Suprapubic skin (tissue), 4 donors: ENCODE measurements around the gene DTNBP1. TPM values are rescaled to one million over a fixed set of nuclear protein-coding genes. Genes with fewer than 3 reads are reported as not detected.

Source experiments
- DNase-seq, 2 donors: peaks; one replicate each; pipeline ENCODE4 v3.0.0-alpha.2; 2019; ENCODE audit warnings: low spot score in 2 of 2
- H3K27ac ChIP-seq: fragments of 200-600 bp; sonication (generic); one replicate; pipeline ENCODE4 v1.5.1; 2019
- H3K27me3 ChIP-seq: fragments of 200-600 bp; sonication (generic); one replicate; pipeline ENCODE4 v1.5.1; 2019
- H3K36me3 ChIP-seq: fragments of 200-600 bp; sonication (generic); one replicate; pipeline ENCODE4 v1.5.1; 2019
- H3K4me1 ChIP-seq: fragments of 200-600 bp; sonication (generic); one replicate; pipeline ENCODE4 v1.5.1; 2019
- H3K4me3 ChIP-seq: fragments of 200-600 bp; sonication (generic); one replicate; pipeline ENCODE4 v1.5.1; 2019; ENCODE audit warnings: mild to moderate bottlenecking
- H3K9me3 ChIP-seq: fragments of 200-600 bp; sonication (generic); one replicate; pipeline ENCODE4 v1.5.1; 2019
- CTCF ChIP-seq, 2 donors: fragments of 200-600 bp in 1 of 2; fragments of 450-650 bp in 1 of 2; sonication (generic) in 1 of 2; IDR thresholded peaks; one replicate each; pipeline ENCODE4 v1.5.1; 2016 to 2019; ENCODE audit warnings: antibody characterized with exemption in 2 of 2, mild to moderate bottlenecking in 1 of 2, moderate library complexity in 1 of 2
- EP300 ChIP-seq: sonication (generic); formaldehyde crosslinking; IDR thresholded peaks from one replicate; pipeline ENCODE4 v1.6.1; 2017; ENCODE audit warnings: antibody characterized with exemption
- POLR2A ChIP-seq, 2 donors: fragments of 450-650 bp; IDR thresholded peaks; one replicate each; pipeline ENCODE4 v1.6.1; 2017; ENCODE audit warnings: antibody characterized with exemption in 2 of 2, mild to moderate bottlenecking in 2 of 2, moderate library complexity in 2 of 2
- POLR2AphosphoS5 ChIP-seq, 3 donors: sonication (generic); formaldehyde crosslinking; IDR thresholded peaks; one replicate each; pipeline ENCODE4 v1.6.1; 2017; ENCODE audit warnings: antibody characterized with exemption in 3 of 3
- WGBS: methylation state at CpG from one replicate; pipeline ENCODE4 v1.1.5; 2018; 5-methylcytosine and 5-hydroxymethylcytosine counted together
- total RNA-seq, 4 donors: library from RNA; depleted of rRNA; stranded (reverse); fragments of >200 nt; gene quantifications; one replicate each; pipeline ENCODE4 v1.1.0, GENCODE V29; 2016

The DTNBP1 gene
- total RNA-seq, 4 donors from 2014 or later: 12.7 to 17.1 (median 16.4) TPM

DNA sequence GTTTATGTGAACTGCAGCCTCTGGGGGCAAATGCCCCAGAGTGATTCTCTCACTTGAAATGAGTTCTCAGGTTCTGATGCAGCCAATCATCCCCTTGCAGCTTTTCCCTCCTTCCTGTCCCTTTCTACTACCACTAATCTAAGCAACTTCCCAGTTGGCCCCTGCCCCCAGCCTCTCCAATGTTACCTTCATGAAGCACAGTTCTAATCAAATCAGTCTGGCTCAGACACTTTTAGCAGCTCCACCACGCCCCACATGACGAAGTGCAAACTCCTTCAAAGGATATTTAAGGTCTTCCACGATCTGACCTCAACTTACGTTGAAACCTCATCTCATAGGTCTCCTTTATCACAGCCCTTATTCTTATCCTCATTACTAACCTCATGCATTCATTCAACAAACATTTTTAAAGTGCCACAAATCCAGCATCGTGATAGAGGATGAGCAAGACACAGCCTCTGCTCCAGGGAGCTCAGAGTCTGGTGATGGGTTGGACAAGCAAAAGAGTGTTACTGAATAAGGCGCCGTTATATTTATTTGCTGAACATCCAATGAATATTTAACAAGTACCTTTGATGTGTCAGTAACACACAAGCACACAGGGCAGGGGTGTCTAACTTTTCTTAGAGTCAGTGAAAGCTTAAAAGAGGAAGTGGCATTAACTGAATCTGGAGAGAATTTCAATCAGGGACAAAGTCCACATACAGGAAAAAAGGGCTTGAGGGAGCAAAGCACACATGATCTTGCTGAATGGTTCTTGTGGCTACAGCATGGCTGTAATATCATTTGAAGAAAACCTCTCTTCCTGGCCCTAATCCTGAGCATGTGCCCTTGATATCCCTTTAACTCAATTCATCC, 20.4 kb upstream of the DTNBP1 start:
- no peaks in the 10 kb centered on the region for H3K4me1 ChIP-seq
- TF ChIP-seq POLR2AphosphoS5 (IDR thresholded peaks at IDR 0.05) (no peak), EP300 (no peak), POLR2A (IDR thresholded peaks at IDR 0.05) (no peak), CTCF (IDR thresholded peaks at IDR 0.05) (no peak)
- no peak for DNase-seq
- no peaks in the 10 kb centered on the region for H3K36me3 ChIP-seq
- H3K4me3 ChIP-seq: no peak overlapping the region
- H3K27ac ChIP-seq: no peak overlapping the region
- WGBS: 88% methylated on average over 7 of the region's 7 CpGs
- H3K27me3 ChIP-seq: no peaks in the 10 kb centered on the region
- no peaks in the 10 kb centered on the region for H3K9me3 ChIP-seq

DNA sequence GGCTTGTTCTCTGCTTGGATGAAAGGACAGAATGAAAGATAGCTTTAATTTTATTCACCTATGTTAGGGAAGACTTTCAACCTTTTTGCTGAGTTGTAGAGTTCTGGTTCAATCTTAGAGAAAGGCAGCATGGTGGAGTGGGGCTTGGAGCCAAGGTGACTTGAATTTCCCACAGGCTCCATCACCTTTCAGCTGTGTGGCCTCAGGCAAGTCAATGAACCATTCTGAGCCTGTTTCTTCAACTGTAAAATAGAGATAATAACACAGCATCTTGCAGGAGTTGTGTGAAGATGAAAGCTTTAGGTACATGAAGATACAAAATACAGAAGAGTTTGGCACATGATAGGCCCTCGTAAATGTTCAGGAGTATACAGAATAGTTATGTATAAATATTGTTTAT, 19.1 kb upstream of the DTNBP1 start:
- no peak overlapping the region for H3K27ac ChIP-seq
- no peaks in the 10 kb centered on the region for H3K4me1 ChIP-seq
- no peak overlapping the region for H3K4me3 ChIP-seq
- WGBS: 85% methylated on average over 1 of the region's 1 CpG
- H3K36me3 ChIP-seq: no peaks in the 10 kb centered on the region
- no peak for TF ChIP-seq POLR2A (IDR thresholded peaks at IDR 0.05)
- no peak for TF ChIP-seq EP300
- no peak for TF ChIP-seq POLR2AphosphoS5 (IDR thresholded peaks at IDR 0.05)
- no peak for TF ChIP-seq CTCF (IDR thresholded peaks at IDR 0.05)
- H3K9me3 ChIP-seq: no peaks in the 10 kb centered on the region
- no peaks in the 10 kb centered on the region for H3K27me3 ChIP-seq
- DNase-seq: no peak

DNA sequence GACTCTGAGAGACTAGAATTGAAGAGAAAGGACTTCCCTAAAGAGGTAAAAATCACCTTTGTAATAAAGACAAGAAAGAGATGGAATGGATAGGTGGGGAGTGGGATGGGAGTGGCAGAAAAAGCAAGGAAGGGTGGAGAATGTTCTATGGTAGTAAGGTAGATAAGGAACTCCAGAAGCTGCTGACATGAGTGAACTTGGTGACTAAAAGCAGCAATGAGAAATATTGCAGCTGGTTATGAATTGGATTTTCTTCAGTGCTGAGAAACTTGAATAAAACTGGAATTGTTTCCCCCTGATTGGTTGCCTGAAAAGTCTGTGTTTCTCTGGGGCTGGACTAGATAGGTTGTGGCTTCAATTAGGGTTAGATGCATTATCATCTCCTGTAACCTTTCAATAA, 15.7 kb upstream of the DTNBP1 start:
- no peak overlapping the region for H3K4me3 ChIP-seq
- no peak for DNase-seq
- H3K9me3 ChIP-seq: no peaks in the 10 kb centered on the region
- no peaks in the 10 kb centered on the region for H3K4me1 ChIP-seq
- TF ChIP-seq CTCF (IDR thresholded peaks at IDR 0.05) (no peak), POLR2A (IDR thresholded peaks at IDR 0.05) (no peak), POLR2AphosphoS5 (IDR thresholded peaks at IDR 0.05) (no peak), EP300 (no peak)
- H3K27me3 ChIP-seq: no peaks in the 10 kb centered on the region
- H3K36me3 ChIP-seq: no peaks in the 10 kb centered on the region
- H3K27ac ChIP-seq: no peak overlapping the region

DNA sequence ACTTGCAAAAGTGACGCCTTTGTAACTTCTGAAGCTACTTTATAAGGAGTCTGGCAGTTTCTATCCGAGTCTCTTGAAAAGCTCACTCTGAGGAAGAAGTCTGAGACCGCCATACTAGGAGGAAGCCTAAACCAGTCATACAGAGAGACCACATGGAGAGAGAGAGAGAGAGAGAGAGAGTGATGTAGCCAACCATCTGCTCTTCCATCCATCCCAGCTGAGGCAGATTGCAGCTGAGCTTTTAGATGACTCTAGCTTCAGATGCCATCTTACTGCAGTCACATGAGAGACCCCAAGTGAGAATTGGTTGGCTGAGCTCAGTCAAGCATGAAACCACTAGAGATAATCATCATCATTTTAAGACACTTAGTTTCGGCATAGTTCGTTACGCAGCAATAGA, 15.0 kb upstream of the DTNBP1 start:
- no peaks in the 10 kb centered on the region for H3K27me3 ChIP-seq
- no peak overlapping the region for H3K27ac ChIP-seq
- no peak overlapping the region for H3K4me3 ChIP-seq
- TF ChIP-seq CTCF (IDR thresholded peaks at IDR 0.05) (no peak), POLR2A (IDR thresholded peaks at IDR 0.05) (no peak), EP300 (no peak), POLR2AphosphoS5 (IDR thresholded peaks at IDR 0.05) (no peak)
- H3K9me3 ChIP-seq: no peaks in the 10 kb centered on the region
- 82% methylated on average over 6 of the region's 6 CpGs for WGBS
- no peak for DNase-seq
- H3K36me3 ChIP-seq: no peaks in the 10 kb centered on the region
- H3K4me1 ChIP-seq: no peaks in the 10 kb centered on the region

DNA sequence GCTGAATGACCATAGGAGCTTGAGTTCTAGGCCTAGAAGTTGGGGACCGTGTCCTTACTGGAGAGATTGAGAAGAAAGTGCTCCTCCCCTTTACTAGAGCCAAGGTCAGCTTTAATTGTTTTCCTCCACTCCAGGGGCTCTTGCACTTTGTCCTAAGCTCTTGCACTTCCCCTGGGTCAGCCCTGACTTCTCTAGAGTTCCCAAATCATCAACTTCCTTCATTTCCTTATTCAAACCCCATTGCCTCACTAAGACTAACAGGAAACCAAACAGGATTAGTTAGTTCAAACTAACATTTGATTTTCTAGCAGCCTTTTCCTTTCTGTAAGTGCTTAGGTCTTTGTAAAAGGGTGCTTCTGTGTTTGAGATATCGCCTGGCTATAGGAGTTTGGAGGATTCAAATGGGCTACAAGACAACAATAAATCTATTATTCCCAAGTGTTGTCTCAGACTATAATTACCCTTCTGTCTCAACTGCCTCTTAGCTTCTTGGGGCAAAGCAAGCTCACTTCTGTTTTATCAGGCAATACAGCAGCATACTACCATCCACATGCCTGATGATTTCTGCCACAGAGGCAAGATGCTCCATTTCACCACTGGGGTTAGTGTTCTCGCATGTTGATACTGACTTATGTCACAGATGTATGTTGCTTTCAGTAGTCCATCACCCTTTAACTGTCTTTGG, 12.8 kb upstream of the DTNBP1 start:
- DNase-seq: no peak
- no peaks in the 10 kb centered on the region for H3K36me3 ChIP-seq
- 68% methylated on average over 3 of the region's 3 CpGs for WGBS
- peaks cover 3% of the 10 kb centered on the region for H3K4me1 ChIP-seq
- H3K27me3 ChIP-seq: no peaks in the 10 kb centered on the region
- H3K9me3 ChIP-seq: no peaks in the 10 kb centered on the region
- no peak overlapping the region for H3K4me3 ChIP-seq
- TF ChIP-seq CTCF (IDR thresholded peaks at IDR 0.05) (no peak), EP300 (no peak), POLR2A (IDR thresholded peaks at IDR 0.05) (no peak), POLR2AphosphoS5 (IDR thresholded peaks at IDR 0.05) (no peak)
- no peak overlapping the region for H3K27ac ChIP-seq
